ENCODE measurements around the gene ROCK2. TPM values are rescaled to one million over a fixed set of nuclear protein-coding genes. Genes with fewer than 3 reads are reported as not detected.

Gene ROCK2
- total RNA-seq, 4 donors from 2014 or later, result 18.0 to 34.8 (median 23.2) TPM

DNA sequence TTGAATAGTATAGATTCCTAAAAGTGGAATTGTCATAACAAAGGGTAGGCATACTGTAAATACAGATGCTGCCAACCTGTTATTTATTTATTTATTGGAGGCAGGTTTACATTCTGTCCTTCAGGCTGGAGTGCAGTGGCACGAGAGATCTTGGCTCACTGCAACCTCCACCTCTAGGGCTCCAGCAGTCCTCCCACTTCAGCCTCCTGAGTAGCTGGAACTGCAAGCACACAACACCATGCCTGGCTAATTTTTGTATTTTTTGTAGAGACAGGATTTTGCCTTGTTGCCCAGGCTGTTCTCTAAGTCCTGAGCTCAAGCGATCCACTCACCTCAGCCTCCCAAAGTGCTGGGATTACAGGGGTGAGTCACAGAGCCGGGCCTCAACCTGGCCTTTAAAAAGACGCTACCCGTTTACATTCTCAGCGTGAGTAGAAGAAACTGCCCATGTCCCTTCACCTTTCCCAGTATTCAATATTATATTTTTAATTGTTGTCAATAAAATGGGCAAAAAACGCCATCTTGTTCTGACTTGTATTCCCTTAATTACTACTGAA is 3.0 kb upstream of the ROCK2 start:
- intact Hi-C loops (cut with DNase I; ENCODE audit: low total_unique reads), result no loop called here
- DNase-seq (ENCODE audit: low spot score in 2 of 2), result no peak
- WGBS, 2 donors, result 94 to 95% methylated on average over 7 of the region's 7 CpGs
- H3K4me3 ChIP-seq (ENCODE audit: low read depth, poor library complexity, severe bottlenecking), result no peak overlapping the region
- TF ChIP-seq, protein P1, sequence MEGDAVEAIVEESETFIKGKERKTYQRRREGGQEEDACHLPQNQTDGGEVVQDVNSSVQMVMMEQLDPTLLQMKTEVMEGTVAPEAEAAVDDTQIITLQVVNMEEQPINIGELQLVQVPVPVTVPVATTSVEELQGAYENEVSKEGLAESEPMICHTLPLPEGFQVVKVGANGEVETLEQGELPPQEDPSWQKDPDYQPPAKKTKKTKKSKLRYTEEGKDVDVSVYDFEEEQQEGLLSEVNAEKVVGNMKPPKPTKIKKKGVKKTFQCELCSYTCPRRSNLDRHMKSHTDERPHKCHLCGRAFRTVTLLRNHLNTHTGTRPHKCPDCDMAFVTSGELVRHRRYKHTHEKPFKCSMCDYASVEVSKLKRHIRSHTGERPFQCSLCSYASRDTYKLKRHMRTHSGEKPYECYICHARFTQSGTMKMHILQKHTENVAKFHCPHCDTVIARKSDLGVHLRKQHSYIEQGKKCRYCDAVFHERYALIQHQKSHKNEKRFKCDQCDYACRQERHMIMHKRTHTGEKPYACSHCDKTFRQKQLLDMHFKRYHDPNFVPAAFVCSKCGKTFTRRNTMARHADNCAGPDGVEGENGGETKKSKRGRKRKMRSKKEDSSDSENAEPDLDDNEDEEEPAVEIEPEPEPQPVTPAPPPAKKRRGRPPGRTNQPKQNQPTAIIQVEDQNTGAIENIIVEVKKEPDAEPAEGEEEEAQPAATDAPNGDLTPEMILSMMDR (IDR thresholded peaks at IDR 0.05), result no peak
- TF ChIP-seq POLR2A (IDR thresholded peaks at IDR 0.05), result no peak

DNA sequence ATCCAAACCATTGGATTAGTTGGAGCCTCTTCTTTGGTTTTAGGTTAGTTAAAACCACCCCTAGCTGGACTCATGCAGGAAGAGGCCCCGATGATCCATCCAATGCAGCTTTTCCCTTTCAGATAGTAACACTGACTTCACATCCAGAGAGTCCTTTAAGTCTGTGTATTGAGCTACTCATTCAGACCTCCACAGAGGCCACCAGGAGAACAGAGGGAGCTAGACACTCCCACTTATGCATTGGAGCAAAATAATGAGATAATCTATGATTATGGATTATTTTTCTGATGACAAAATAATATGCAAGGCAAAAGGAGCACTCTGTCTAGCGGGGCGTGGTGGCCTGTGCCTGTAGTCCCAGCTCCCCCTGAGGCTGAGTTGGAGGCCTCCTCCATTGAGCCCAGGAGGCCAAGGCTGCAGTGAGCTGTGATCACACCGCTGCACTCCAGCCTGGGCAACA is 1.6 kb upstream of the ROCK2 start:
- TF ChIP-seq, protein P1 (IDR thresholded peaks at IDR 0.05), result no peak
- no peak for TF ChIP-seq POLR2A (IDR thresholded peaks at IDR 0.05)
- intact Hi-C loops (cut with DNase I; ENCODE audit: low total_unique reads), result no loop called here
- DNase-seq (ENCODE audit: low spot score in 2 of 2), result no peak
- H3K4me3 ChIP-seq (ENCODE audit: low read depth, poor library complexity, severe bottlenecking), result no peak overlapping the region
- 79 to 84% methylated on average over 4 of the region's 4 CpGs for WGBS, 2 donors

DNA sequence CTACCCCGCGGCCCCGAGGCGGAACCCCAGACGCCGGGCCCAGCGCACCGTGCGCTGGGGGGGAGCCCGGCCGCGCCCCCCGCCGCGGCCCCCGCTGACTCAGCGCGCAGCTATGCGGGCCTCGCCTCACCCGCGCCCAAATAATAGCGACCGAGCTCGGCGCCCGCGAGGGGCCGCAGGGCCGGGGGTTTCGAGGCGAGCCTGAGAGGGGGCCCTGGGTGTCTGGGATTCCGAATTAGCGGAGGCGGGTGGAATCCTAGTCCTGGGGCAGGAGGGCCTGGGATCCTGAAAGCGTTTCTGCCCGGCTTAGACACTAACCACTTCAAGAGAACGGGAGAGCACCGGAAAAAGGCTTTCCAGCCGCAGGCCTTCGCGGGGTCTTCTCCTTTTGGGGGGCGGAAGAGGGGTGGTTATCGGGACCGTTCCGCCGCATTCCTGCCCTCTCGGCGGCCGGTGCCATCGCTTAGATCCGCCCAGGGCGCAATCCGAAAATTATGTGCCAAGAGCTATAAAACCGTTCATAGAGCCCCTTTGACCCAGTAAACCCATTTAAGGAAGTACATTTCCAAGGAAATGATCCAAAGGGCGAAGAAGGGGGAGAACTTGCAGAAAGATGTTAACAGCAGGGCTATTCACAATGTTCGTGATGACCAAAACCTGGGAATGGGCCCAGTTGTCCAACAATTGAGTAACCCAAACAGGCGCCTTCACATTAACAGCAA is 681 bp upstream of the ROCK2 start:
- TF ChIP-seq, protein P1 (IDR thresholded peaks at IDR 0.05), result no peak
- no peak for TF ChIP-seq POLR2A (IDR thresholded peaks at IDR 0.05)
- DNase-seq (ENCODE audit: low spot score in 2 of 2), result peak; percentile 88 to 91
- intact Hi-C loops (cut with DNase I; ENCODE audit: low total_unique reads), result no loop called here
- peak overlapping the region; percentile 93 for H3K4me3 ChIP-seq (ENCODE audit: low read depth, poor library complexity, severe bottlenecking)
- WGBS, 2 donors, result 3 to 4% methylated on average over 26 to 29 of the region's 58 CpGs

DNA sequence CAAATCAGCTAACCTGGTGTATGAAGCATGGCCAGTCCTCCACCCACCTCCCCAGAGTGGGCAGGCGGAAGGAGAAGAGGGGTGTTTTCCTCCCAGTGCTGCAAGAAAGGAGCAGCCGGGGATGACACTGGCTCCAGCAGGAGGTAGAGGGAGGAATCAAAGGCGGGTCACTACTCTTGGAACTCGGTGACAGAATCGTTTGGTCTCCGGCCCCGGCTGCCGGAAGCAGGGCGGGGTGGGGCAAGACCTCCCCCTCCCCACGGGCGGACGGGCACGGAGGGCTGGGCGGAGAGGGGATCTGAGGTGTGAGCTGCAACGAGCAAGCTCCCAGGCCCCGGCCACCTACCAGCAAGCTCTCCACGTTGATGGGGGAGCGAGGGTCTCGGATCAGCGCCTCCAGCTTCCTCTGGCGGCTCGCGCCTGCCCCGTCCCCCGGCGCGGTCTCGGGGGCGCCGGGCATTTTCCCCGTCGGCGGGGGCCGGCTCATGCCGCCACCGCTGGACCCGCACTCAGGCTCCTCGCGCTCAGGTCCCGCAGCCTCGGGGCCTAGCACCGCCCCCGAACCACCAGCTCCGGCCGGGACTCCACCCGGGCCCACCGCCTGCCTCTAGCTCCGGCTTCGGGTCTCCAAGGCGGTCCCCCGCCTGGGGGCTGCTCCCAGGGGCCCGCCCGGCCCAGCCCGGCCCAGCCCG is 640 bp downstream of the ROCK2 start:
- intact Hi-C loops (cut with DNase I; ENCODE audit: low total_unique reads), result no loop called here
- WGBS, 2 donors, result 0% methylated on average over 16 of the region's 55 CpGs; no CpG with 5 or more reads in 1 of the 2 donors
- peak; percentile 41 to 90 for DNase-seq (ENCODE audit: low spot score in 2 of 2)

DNA sequence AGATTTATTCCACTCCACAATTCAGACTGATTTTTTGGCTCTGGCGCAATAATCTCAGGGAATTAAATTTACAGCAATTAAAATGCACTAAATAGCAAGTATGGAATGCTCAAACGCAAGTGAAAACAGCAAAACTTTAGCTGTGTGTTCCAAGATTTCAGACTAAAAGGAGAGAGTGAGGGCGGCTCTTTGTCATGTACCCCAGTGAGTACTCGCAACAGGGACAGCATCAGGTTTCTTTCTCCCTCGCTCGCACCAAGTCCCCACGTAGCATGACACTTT is 1.1 kb downstream of the ROCK2 start:
- intact Hi-C loops (cut with DNase I; ENCODE audit: low total_unique reads), result no loop called here
- peak overlapping the region; percentile 93 for H3K4me3 ChIP-seq (ENCODE audit: low read depth, poor library complexity, severe bottlenecking)
- DNase-seq (ENCODE audit: low spot score in 2 of 2), result no peak
- 0 to 1% methylated on average over 7 of the region's 7 CpGs for WGBS, 2 donors
- TF ChIP-seq, protein P1 (IDR thresholded peaks at IDR 0.05), result no peak
- TF ChIP-seq POLR2A (IDR thresholded peaks at IDR 0.05), result no peak

More for the DNA sequence above, 640 bp downstream of the ROCK2 start:
- TF ChIP-seq POLR2A (IDR thresholded peaks at IDR 0.05), result no peak
- TF ChIP-seq, protein P1 (IDR thresholded peaks at IDR 0.05), result no peak
- H3K4me3 ChIP-seq (ENCODE audit: low read depth, poor library complexity, severe bottlenecking), result peak overlapping the region; percentile 93
